Mesenchymal stem cell (in vitro differentiated cells and primary cell): ENCODE data around the gene ISCA1.
A peak's percentile ranks its signal among the peaks of the same experiment; 100 is the strongest.

ENCODE experiments used
- DNase-seq: peaks from one replicate; pipeline ENCODE4 v3.0.0-alpha.2; 2013
- H2AFZ ChIP-seq: one replicate; pipeline ENCODE4 v1.6.1; 2013; ENCODE audit warnings: low read depth, mild to moderate bottlenecking, control low read depth, inconsistent platforms, low read length, moderate library complexity
- H2AK5ac ChIP-seq: 2 replicates; pipeline ENCODE4 v1.6.1; 2013; ENCODE audit warnings: low read length, moderate library complexity, mild to moderate bottlenecking, inconsistent platforms; ENCODE audit not compliant: severe bottlenecking
- H2BK120ac ChIP-seq: one replicate; pipeline ENCODE4 v1.6.1; 2013; ENCODE audit warnings: low read depth, mild to moderate bottlenecking, inconsistent platforms, low read length, moderate library complexity
- H2BK12ac ChIP-seq, 2 experiments: one replicate each; pipeline ENCODE4 v1.6.1; 2013; ENCODE audit warnings: inconsistent platforms in 2 of 2, low read length in 2 of 2, mild to moderate bottlenecking in 2 of 2, moderate library complexity in 2 of 2, control low read depth in 1 of 2
- H2BK15ac ChIP-seq: one replicate; pipeline ENCODE4 v1.6.1; 2013; ENCODE audit warnings: mild to moderate bottlenecking, low read depth, inconsistent platforms; ENCODE audit not compliant: poor library complexity, severe bottlenecking
- H2BK5ac ChIP-seq: 2 replicates; pipeline ENCODE4 v1.6.1; 2013; ENCODE audit warnings: low read depth, mild to moderate bottlenecking, low read length, control low read depth, inconsistent platforms; ENCODE audit not compliant: poor library complexity, severe bottlenecking
- H3K14ac ChIP-seq, 2 experiments: one replicate each; pipeline ENCODE4 v1.6.1; 2013; ENCODE audit warnings: inconsistent platforms in 2 of 2, low read length in 2 of 2, control low read depth in 1 of 2, mild to moderate bottlenecking in 1 of 2, moderate library complexity in 1 of 2
- H3K18ac ChIP-seq, 2 experiments: one replicate each; pipeline ENCODE4 v1.6.1; 2013; ENCODE audit warnings: inconsistent platforms in 2 of 2, low read length in 2 of 2, control low read depth in 1 of 2, low read depth in 1 of 2, mild to moderate bottlenecking in 1 of 2
- H3K23ac ChIP-seq, 2 experiments: one replicate each; pipeline ENCODE4 v1.6.1; 2013; ENCODE audit warnings: inconsistent platforms in 2 of 2, low read length in 2 of 2, mild to moderate bottlenecking in 2 of 2, moderate library complexity in 2 of 2, control low read depth in 1 of 2
- H3K27ac ChIP-seq: 2 replicates; pipeline ENCODE4 v1.5.1; 2013; ENCODE audit warnings: mild to moderate bottlenecking, moderate library complexity, low read length, control low read depth, inconsistent platforms; ENCODE audit not compliant: poor library complexity, severe bottlenecking
- H3K27me3 ChIP-seq, 2 experiments: 2 replicates each; pipeline versions ENCODE4 v1.6.1 to v1.7.0; 2013; ENCODE audit warnings: low read length in 2 of 2, mild to moderate bottlenecking in 2 of 2, moderate library complexity in 2 of 2, control low read depth in 1 of 2, inconsistent platforms in 1 of 2; ENCODE audit not compliant: control insufficient read depth in 1 of 2, insufficient read depth in 1 of 2
- H3K36me3 ChIP-seq, 2 experiments: 2 replicates each; pipeline versions ENCODE4 v1.6.1 to v1.7.0; 2013; ENCODE audit warnings: low read length in 2 of 2, control low read depth in 1 of 2, inconsistent platforms in 1 of 2, low read depth in 1 of 2, mild to moderate bottlenecking in 1 of 2; ENCODE audit not compliant: insufficient read depth in 2 of 2, control insufficient read depth in 1 of 2
- H3K4ac ChIP-seq, 2 experiments: one replicate each; pipeline ENCODE4 v1.6.1; 2013; ENCODE audit warnings: inconsistent platforms in 2 of 2, low read length in 2 of 2, mild to moderate bottlenecking in 2 of 2, moderate library complexity in 2 of 2, control low read depth in 1 of 2, low read depth in 1 of 2
- H3K4me1 ChIP-seq: 2 replicates; pipeline ENCODE4 v1.6.1; 2013; ENCODE audit warnings: low read depth, low read length, control low read depth; ENCODE audit not compliant: control insufficient read depth, insufficient read depth
- H3K4me2 ChIP-seq: 2 replicates; pipeline ENCODE4 v1.6.1; 2013; ENCODE audit warnings: low read length, mild to moderate bottlenecking, inconsistent platforms; ENCODE audit not compliant: poor library complexity, severe bottlenecking
- H3K4me3 ChIP-seq, 2 experiments: 2 replicates each; pipeline versions ENCODE4 v1.5.1 to v1.7.0; 2013; ENCODE audit warnings: low read length in 2 of 2, mild to moderate bottlenecking in 2 of 2, control low read depth in 1 of 2, low read depth in 1 of 2; ENCODE audit not compliant: insufficient read depth in 1 of 2
- H3K79me1 ChIP-seq: replicated peaks from 2 replicates; pipeline ENCODE4 v1.6.1; 2013; ENCODE audit warnings: mild to moderate bottlenecking, control low read depth, low read length, inconsistent platforms; ENCODE audit not compliant: poor library complexity, severe bottlenecking
- H3K9ac ChIP-seq: 2 replicates; pipeline ENCODE4 v1.7.0; 2013; ENCODE audit warnings: mild to moderate bottlenecking, low read length, moderate library complexity
- H3K9me3 ChIP-seq: 2 replicates; pipeline ENCODE4 v1.7.0; 2013; ENCODE audit warnings: mild to moderate bottlenecking, low read length; ENCODE audit not compliant: control insufficient read depth
- H4K8ac ChIP-seq: one replicate; pipeline ENCODE4 v1.6.1; 2013; ENCODE audit warnings: inconsistent platforms, mild to moderate bottlenecking, low read length, moderate library complexity
- H4K91ac ChIP-seq: one replicate; pipeline ENCODE4 v1.6.1; 2013; ENCODE audit warnings: mild to moderate bottlenecking, low read length, inconsistent platforms
- WGBS: methylation state at CpG from one replicate; pipeline ENCODE4 v1.1.7; 2013; ENCODE audit warnings: mixed read lengths; 5-methylcytosine and 5-hydroxymethylcytosine counted together

ISCA1 gene

DNA sequence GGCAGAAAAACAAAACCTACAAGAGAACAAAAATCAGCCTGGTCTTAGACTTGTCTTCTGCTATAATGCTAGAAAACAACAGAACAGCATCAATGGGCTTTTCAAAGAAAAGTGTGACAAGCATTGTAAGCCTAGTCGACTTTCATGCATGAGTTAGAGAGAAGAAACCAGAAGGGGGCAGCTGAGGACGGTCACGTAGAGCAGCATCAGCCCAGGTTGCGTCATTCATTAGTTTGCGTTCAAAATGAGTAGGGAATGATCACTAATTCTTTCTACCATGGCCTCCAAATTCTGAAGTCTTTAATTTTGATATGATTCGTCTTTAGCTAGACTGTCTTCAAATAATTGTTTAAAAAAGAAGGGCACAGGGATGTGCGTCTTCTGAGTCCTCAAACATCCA, 4.7 kb upstream of the ISCA1 start:
- Histone ChIP-seq H3K14ac (no peak overlapping the region), H4K91ac (no peak overlapping the region), H2BK5ac (no peak overlapping the region), H3K9me3 (no peaks in the 10 kb centered on the region), H3K27me3 (no peaks in the 10 kb centered on the region), H2AK5ac (no peak overlapping the region), H3K4me2 (no peak overlapping the region), H2AFZ (no peak overlapping the region), H3K23ac (no peak overlapping the region), H2BK15ac (no peak overlapping the region), H3K79me1 (no peaks in the 10 kb centered on the region), H3K27ac (no peak overlapping the region), H3K4me3 (no peak overlapping the region), H3K4ac (no peak overlapping the region), H3K9ac (no peak overlapping the region), H4K8ac (no peak overlapping the region), H3K18ac (no peak overlapping the region), H2BK120ac (no peak overlapping the region), H3K4me1 (peaks cover 2% of the 10 kb centered on the region), H3K36me3 (peaks cover 0 to 51% of the 10 kb centered on the region in 2 experiments), H2BK12ac (no peak overlapping the region)
- DNase-seq, result peak; percentile 75
- WGBS, result 39% methylated on average over 5 of the region's 7 CpGs

DNA sequence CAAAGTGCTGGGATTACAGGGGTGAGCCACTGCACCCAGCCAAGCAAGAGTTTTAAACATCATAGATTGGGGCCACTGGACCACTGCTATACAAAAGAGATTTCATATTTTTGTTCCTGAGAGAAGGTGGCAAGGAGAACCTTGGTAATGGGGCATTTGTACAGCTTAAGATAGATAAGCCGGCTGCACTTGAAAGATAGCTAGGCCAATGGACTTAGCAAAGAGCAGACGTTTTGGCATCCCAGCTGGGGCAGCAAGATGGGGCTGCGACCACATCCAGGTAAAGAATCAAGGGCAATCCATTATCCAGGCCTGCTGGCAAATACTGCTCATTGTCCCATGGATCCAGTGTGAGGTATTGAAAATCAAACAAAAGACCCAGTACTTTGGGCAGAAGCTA, 3.9 kb upstream of the ISCA1 start:
- peaks cover 2% of the 10 kb centered on the region for H3K4me1 ChIP-seq
- no peak overlapping the region for H3K4ac ChIP-seq
- no peak overlapping the region for H3K4me3 ChIP-seq
- no peak overlapping the region for H3K27ac ChIP-seq
- no peak overlapping the region for H3K9ac ChIP-seq
- H3K4me2 ChIP-seq, result no peak overlapping the region
- no peaks in the 10 kb centered on the region for H3K27me3 ChIP-seq
- H2BK15ac ChIP-seq, result no peak overlapping the region
- no peak overlapping the region for H4K91ac ChIP-seq
- H2BK120ac ChIP-seq, result no peak overlapping the region
- no peak overlapping the region for H2AFZ ChIP-seq
- no peak overlapping the region for H4K8ac ChIP-seq
- H3K18ac ChIP-seq, result no peak overlapping the region
- no peak for DNase-seq
- H3K9me3 ChIP-seq, result no peaks in the 10 kb centered on the region
- H2BK12ac ChIP-seq, result no peak overlapping the region
- WGBS, result 46% methylated on average over 3 of the region's 3 CpGs
- no peak overlapping the region for H2BK5ac ChIP-seq
- H3K14ac ChIP-seq, result no peak overlapping the region
- H3K23ac ChIP-seq, result no peak overlapping the region
- H2AK5ac ChIP-seq, result no peak overlapping the region
- H3K36me3 ChIP-seq, result peaks cover 0 to 45% of the 10 kb centered on the region in 2 experiments
- H3K79me1 ChIP-seq, result peaks cover 3% of the 10 kb centered on the region

DNA sequence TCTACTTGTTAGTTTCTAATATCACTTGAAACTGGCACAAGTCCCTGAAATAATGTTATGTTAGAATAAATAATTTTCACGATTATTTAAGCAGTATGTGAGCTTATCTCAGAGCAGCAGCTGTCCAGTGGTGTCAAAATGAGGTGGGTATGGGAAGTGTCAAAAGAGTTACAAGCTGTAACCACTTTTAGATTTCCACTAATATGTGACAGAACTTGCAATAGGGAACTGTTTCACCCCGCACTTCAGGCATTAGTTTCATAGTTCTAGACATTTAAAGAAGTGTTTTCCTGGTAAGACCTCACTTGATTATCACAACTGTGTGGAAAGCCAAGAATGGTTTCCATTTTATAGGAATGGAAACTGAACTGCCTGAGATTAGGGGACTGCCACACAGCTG, 2.9 kb upstream of the ISCA1 start:
- Histone ChIP-seq H2BK12ac (no peak overlapping the region), H2BK120ac (no peak overlapping the region), H3K4me3 (no peak overlapping the region), H3K9me3 (no peaks in the 10 kb centered on the region), H3K4me2 (no peak overlapping the region), H3K27ac (no peak overlapping the region), H3K27me3 (no peaks in the 10 kb centered on the region), H2AFZ (no peak overlapping the region), H4K8ac (no peak overlapping the region), H3K4ac (no peak overlapping the region), H2AK5ac (no peak overlapping the region), H4K91ac (no peak overlapping the region), H2BK5ac (no peak overlapping the region), H3K79me1 (peaks cover 5% of the 10 kb centered on the region), H3K14ac (no peak overlapping the region), H3K18ac (no peak overlapping the region), H3K23ac (no peak overlapping the region), H3K36me3 (peaks cover 0 to 40% of the 10 kb centered on the region in 2 experiments), H2BK15ac (no peak overlapping the region), H3K4me1 (peaks cover 5% of the 10 kb centered on the region), H3K9ac (no peak overlapping the region)
- 100% methylated on average over 1 of the region's 2 CpGs for WGBS
- no peak for DNase-seq

DNA sequence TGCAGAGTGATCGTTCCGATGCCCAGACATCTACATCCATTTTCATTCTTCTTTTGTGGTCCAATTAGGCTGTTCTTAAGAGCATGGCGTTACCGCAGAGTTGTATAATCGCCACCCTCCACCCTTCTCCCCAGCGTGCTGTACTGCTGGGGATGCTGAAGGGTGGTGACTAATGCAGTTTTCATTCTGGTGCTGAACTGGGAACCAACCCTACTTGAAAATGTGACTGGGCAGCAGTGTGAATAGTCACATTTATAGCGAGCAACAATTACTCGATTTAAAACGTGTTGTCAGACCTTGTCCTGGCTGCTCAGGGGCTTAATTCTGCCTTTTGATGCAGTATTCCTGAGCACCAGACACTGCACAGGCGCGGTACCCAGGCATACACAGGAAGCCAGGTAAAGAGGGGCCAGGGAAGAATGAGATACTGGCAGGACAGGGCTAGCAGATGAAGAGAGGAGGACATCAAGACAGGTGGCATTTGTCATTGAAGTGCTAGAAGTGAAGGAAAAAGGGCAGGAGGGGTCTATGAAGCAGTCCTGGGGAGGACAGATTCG, 719 bp upstream of the ISCA1 start:
- peak; percentile 91 for DNase-seq
- peak overlapping the region; percentile 45 for H3K27ac ChIP-seq
- H3K4me2 ChIP-seq, result peak overlapping the region; percentile 88
- no peaks in the 10 kb centered on the region for H3K27me3 ChIP-seq
- peak overlapping the region in 1 of 2 experiments; percentile 31 for H3K18ac ChIP-seq
- peaks cover 7% of the 10 kb centered on the region for H3K79me1 ChIP-seq
- peak overlapping the region in 1 of 2 experiments; percentile 54 for H2BK12ac ChIP-seq
- H3K9ac ChIP-seq, result peak overlapping the region; percentile 98
- H2BK120ac ChIP-seq, result no peak overlapping the region
- no peak overlapping the region for H3K14ac ChIP-seq
- H2BK15ac ChIP-seq, result no peak overlapping the region
- no peak overlapping the region for H4K8ac ChIP-seq
- peak overlapping the region; percentile 84 to 97 for H3K4me3 ChIP-seq
- H3K36me3 ChIP-seq, result peaks cover 0 to 37% of the 10 kb centered on the region in 2 experiments
- H4K91ac ChIP-seq, result no peak overlapping the region
- H3K9me3 ChIP-seq, result no peaks in the 10 kb centered on the region
- H3K23ac ChIP-seq, result no peak overlapping the region
- no peak overlapping the region for H2AK5ac ChIP-seq
- H3K4me1 ChIP-seq, result peaks cover 8% of the 10 kb centered on the region
- WGBS, result 35% methylated on average over 10 of the region's 12 CpGs
- H3K4ac ChIP-seq, result peak overlapping the region in 1 of 2 experiments; percentile 26
- H2AFZ ChIP-seq, result peak overlapping the region; percentile 87
- no peak overlapping the region for H2BK5ac ChIP-seq
